Ovary (tissue), 9 donors: ENCODE measurements around the gene ARRDC3. TPM values are rescaled to one million over a fixed set of nuclear protein-coding genes. Genes with fewer than 3 reads are reported as not detected.

ENCODE experiments used
- DNase-seq, 5 donors: peaks; one replicate each; pipeline ENCODE4 v3.0.0-alpha.2; 2019 to 2020
- H3K27ac ChIP-seq, 2 donors: fragments of 200-600 bp; one replicate each; pipeline versions ENCODE4 v1.5.1 to v1.8.0; 2019 to 2022
- H3K27me3 ChIP-seq: fragments of 200-600 bp; one replicate; pipeline ENCODE4 v1.8.0; 2022
- H3K36me3 ChIP-seq: fragments of 200-600 bp; sonication (generic); one replicate; pipeline ENCODE4 v1.5.1; 2019
- H3K4me1 ChIP-seq: one replicate; pipeline ENCODE4 v1.8.1; 2013; ENCODE audit warnings: mild to moderate bottlenecking, moderate library complexity; ENCODE audit not compliant: insufficient read depth
- H3K4me3 ChIP-seq: fragments of 200-600 bp; sonication (generic); one replicate; pipeline ENCODE4 v1.5.1; 2017
- H3K9me3 ChIP-seq, 2 donors: fragments of 200-600 bp in 1 of 2; sonication (generic) in 1 of 2; one replicate each; pipeline versions ENCODE4 v1.5.1 to v1.8.1; 2013 to 2019; ENCODE audit warnings: mild to moderate bottlenecking in 1 of 2, moderate library complexity in 1 of 2
- EP300 ChIP-seq: sonication (generic); formaldehyde crosslinking; IDR thresholded peaks from one replicate; pipeline ENCODE4 v1.6.1; 2017; ENCODE audit warnings: antibody characterized with exemption
- POLR2A ChIP-seq: fragments of 450-650 bp; IDR thresholded peaks from one replicate; pipeline ENCODE4 v1.6.1; 2017; ENCODE audit warnings: antibody characterized with exemption, mild to moderate bottlenecking, moderate library complexity
- WGBS, 3 donors: extraction: QIAGEN DNeasy Blood & Tissue Kit in 1 of 3; methylation state at CpG; one replicate each; pipeline versions ENCODE4 v1.1.5 to v1.1.7; 2013 to 2017; 5-methylcytosine and 5-hydroxymethylcytosine counted together
- intact Hi-C, 4 donors: fragments of 100-400 bp; cut with DNase I; formaldehyde crosslinking; loops; one replicate each; pipeline versions ENCODE4 v1.11.0 to v1.15.1; 2022 to 2023
- polyA plus RNA-seq, 2 donors: library from polyadenylated mRNA; stranded (reverse); fragments of 200-250 nt in 1 of 2; fragments of 350-450 nt in 1 of 2; fragmentation: Illumina TruSeq in 1 of 2; extraction: RNeasy Lipid Tissue Mini Kit (QIAGEN cat#74804) in 1 of 2; gene quantifications; one replicate each; pipeline ENCODE4 v1.2.3, GENCODE V29; 2013 to 2014
- total RNA-seq, 7 donors: library from RNA; depleted of rRNA in 2 of 7; stranded (reverse); fragments of >200 nt in 2 of 7; fragmentation: NEBNext Ultra II Directional in 3 of 7; extraction: Animal tissue kit (Norgen Biotek cat#: 25700) in 3 of 7; gene quantifications; one replicate each; pipeline versions ENCODE4 v1.1.0 to v1.2.4, GENCODE V29; 2016 to 2023
- TF ChIP-seq, protein P1 (sequence below), 3 donors: fragments of 450-650 bp in 2 of 3; fragments of 200-600 bp in 1 of 3; IDR thresholded peaks; one replicate each; pipeline versions ENCODE4 v1.5.1 to v1.8.0; 2016 to 2022; ENCODE audit warnings: antibody characterized with exemption in 3 of 3, mild to moderate bottlenecking in 1 of 3
- donor health status: DM: no; HTN: no; CAD: no; lungs with moderate emphysema.
- donor health status: DM: no; HTN: no; CAD: no.
- donor health status: Bipolar disorder and iron deficiency.
- donor health status: DM: yes; HTN: yes; CAD: no.
- donor health status: DM: no; HTN: no; CAD: no.
- donor health status: DM: yes; HTN: yes; CAD: no.

ARRDC3 gene
- total and polyA plus RNA-seq, 9 donors = 30.2 to 176 (median 103) TPM

DNA sequence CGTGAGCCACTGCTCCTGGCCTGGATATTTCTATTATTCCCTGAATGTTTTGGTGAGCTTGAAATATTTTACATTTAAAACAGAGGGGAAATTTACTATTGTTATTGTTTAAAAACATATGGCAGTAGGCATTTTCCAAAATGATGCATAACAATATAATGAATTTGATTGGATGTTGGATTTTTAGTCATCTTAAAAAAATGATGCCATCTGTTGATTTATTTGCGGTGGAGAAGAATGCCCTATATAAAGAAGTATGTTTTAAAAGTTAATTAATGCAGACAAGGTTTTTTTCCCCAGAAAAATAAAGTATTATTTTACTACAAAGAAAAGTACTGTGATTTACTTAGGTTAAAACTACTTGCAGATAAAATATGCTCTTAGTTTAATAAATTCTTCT is 33.4 kb upstream of the ARRDC3 start:
- Histone ChIP-seq H3K27me3 (no peaks in the 10 kb centered on the region), H3K9me3 (no peaks in the 10 kb centered on the region), H3K27ac (no peak overlapping the region), H3K4me3 (no peak overlapping the region), H3K4me1 (no peaks in the 10 kb centered on the region), H3K36me3 (no peaks in the 10 kb centered on the region)
- no peak for TF ChIP-seq EP300
- no peak for TF ChIP-seq POLR2A
- TF ChIP-seq, protein P1, sequence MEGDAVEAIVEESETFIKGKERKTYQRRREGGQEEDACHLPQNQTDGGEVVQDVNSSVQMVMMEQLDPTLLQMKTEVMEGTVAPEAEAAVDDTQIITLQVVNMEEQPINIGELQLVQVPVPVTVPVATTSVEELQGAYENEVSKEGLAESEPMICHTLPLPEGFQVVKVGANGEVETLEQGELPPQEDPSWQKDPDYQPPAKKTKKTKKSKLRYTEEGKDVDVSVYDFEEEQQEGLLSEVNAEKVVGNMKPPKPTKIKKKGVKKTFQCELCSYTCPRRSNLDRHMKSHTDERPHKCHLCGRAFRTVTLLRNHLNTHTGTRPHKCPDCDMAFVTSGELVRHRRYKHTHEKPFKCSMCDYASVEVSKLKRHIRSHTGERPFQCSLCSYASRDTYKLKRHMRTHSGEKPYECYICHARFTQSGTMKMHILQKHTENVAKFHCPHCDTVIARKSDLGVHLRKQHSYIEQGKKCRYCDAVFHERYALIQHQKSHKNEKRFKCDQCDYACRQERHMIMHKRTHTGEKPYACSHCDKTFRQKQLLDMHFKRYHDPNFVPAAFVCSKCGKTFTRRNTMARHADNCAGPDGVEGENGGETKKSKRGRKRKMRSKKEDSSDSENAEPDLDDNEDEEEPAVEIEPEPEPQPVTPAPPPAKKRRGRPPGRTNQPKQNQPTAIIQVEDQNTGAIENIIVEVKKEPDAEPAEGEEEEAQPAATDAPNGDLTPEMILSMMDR (IDR thresholded peaks at IDR 0.05) = no peak
- DNase-seq = no peak
- intact Hi-C loops = no loop called here
- WGBS, 3 donors = 84 to 91% (median 89%) methylated on average over 2 of the region's 2 CpGs

DNA sequence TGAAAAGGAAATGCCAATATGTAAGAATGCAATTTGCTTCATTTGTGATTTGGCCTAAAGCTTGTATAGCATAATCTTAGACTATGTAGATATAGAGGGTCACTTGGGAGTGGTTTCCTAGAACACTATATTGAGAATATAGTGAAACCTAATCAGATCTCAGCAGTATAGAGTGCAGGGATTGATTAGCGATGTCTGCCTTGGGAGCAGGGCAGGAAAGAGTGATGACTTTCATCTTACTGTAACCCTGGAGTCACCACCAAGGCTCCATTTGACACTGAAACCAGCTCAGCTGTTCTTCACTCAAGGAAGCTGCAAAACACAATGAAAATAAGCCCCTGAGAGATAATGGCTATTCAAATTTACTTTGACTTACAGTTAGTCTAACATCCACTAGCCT is 26.2 kb upstream of the ARRDC3 start:
- TF ChIP-seq, protein P1 (IDR thresholded peaks at IDR 0.05) = no peak
- TF ChIP-seq EP300 (no peak), POLR2A (no peak)
- H3K4me1 ChIP-seq = no peaks in the 10 kb centered on the region
- no peak for DNase-seq
- H3K9me3 ChIP-seq = no peaks in the 10 kb centered on the region
- no peak overlapping the region for H3K27ac ChIP-seq
- 95 to 98% (median 97%) methylated on average over 1 of the region's 1 CpG for WGBS, 3 donors
- H3K4me3 ChIP-seq = no peak overlapping the region
- intact Hi-C loops = no loop called here
- no peaks in the 10 kb centered on the region for H3K36me3 ChIP-seq
- no peaks in the 10 kb centered on the region for H3K27me3 ChIP-seq

DNA sequence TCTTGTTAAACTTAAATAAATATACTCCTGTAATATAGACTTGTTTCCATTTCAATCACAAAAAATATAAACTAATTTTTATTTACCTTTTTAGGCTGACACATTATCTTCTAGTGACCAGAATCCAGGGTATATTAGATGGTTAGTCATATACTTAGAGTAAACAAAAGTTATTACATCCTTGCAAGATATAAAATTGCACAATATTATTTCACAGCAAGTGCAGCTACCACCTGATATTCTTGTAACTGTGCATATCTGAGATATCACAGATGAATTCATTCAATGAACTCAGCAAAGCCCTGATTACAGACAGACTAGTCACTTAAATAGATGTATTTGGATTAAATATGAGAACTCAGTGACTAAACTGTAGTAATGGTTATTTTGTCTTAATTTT is 25.6 kb upstream of the ARRDC3 start:
- no peaks in the 10 kb centered on the region for H3K36me3 ChIP-seq
- TF ChIP-seq EP300 = no peak
- no peak for TF ChIP-seq POLR2A
- TF ChIP-seq, protein P1 (IDR thresholded peaks at IDR 0.05) = no peak
- no peaks in the 10 kb centered on the region for H3K4me1 ChIP-seq
- H3K27me3 ChIP-seq = no peaks in the 10 kb centered on the region
- H3K4me3 ChIP-seq = no peak overlapping the region
- no peaks in the 10 kb centered on the region for H3K9me3 ChIP-seq
- H3K27ac ChIP-seq = no peak overlapping the region
- no peak for DNase-seq
- intact Hi-C loops = no loop called here

DNA sequence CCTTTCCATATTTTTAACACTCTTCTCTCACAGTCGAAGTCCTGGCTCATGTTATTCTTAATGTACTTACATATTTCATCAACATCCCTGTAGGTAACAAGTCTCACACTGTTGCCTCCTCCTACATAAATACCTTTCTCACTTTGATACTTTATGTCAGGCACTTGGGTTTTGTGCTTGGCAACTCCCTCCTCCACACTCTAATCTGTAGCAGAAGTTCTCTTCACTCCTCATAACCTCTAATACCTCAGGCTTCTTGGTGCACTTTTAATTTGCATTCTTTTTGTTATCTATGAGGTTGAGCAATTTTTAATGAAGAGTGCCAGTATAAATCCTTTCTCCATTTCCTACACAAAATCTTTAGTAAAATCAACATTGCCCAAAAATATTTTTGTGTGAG is 24.1 kb upstream of the ARRDC3 start:
- Histone ChIP-seq H3K27me3 (no peaks in the 10 kb centered on the region), H3K4me3 (no peak overlapping the region), H3K36me3 (no peaks in the 10 kb centered on the region), H3K4me1 (peaks cover 3% of the 10 kb centered on the region), H3K27ac (no peak overlapping the region), H3K9me3 (no peaks in the 10 kb centered on the region)
- intact Hi-C loops = no loop called here
- DNase-seq = no peak
- TF ChIP-seq POLR2A (no peak), EP300 (no peak)
- TF ChIP-seq, protein P1 (IDR thresholded peaks at IDR 0.05) = no peak
- 20 to 52% (median 25%) methylated on average over 1 of the region's 1 CpG for WGBS, 3 donors

DNA sequence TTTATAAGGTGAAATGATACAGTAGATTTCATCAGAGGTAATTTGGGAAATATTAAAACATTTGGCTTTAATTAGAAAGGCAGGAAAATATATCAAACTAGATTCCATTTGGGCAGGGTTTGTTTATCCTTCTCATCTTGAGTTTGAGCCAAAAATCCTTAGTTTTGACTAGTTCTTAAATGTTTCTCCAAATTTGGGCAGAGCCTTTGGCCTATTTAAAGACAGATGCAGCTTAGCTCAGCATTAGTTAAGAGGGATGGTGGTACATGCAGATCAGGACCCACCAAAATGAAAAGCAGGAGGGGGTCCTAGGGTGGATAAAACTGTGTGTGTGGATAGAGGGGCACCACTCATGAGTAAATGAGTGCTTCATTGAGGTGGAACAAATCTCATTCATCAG is 20.3 kb upstream of the ARRDC3 start:
- Histone ChIP-seq H3K4me3 (no peak overlapping the region), H3K36me3 (no peaks in the 10 kb centered on the region), H3K4me1 (peaks cover 3% of the 10 kb centered on the region), H3K9me3 (no peaks in the 10 kb centered on the region), H3K27ac (no peak overlapping the region), H3K27me3 (no peaks in the 10 kb centered on the region)
- no peak for DNase-seq
- intact Hi-C loops = no loop called here
- TF ChIP-seq POLR2A (no peak), EP300 (no peak)
- TF ChIP-seq, protein P1 (IDR thresholded peaks at IDR 0.05) = no peak
